NOMO-1 treated with dmso at 0.1 percent for 144 hours (cell line): Measurements from ENCODE around the gene KIF5A.
"Not testable (repeated sequence)": the region's sequence is repeated elsewhere in the genome, so short reads cannot be mapped to it uniquely, and the experiment has no call there.

ENCODE experiments used
- DNase-seq: peaks from one replicate; lab custom pipeline; 2025; ENCODE audit not compliant: unreplicated experiment; lab: John Stamatoyannopoulos, UW

KIF5A gene

GRCh38 chr12:57553343-57554202 is 3.7 kb downstream of the KIF5A start:
- no peak for DNase-seq

- DNase-seq = no peak
These were observed 4.6 kb downstream of the KIF5A start for GRCh38 chr12:57554453-57554852.

GRCh38 chr12:57554897-57555296 is 5.1 kb downstream of the KIF5A start:
- no peak for DNase-seq

GRCh38 chr12:57558864-57559263 is 9.0 kb downstream of the KIF5A start:
- no peak for DNase-seq

GRCh38 chr12:57560516-57560915 is 10.7 kb downstream of the KIF5A start:
- DNase-seq = no peak

- DNase-seq = not testable (repeated sequence)
These were observed 11.3 kb downstream of the KIF5A start for GRCh38 chr12:57561117-57561516.

- no peak for DNase-seq
These were observed 13.5 kb downstream of the KIF5A start for GRCh38 chr12:57563358-57563757.

GRCh38 chr12:57564178-57564740 is 14.4 kb downstream of the KIF5A start:
- DNase-seq = no peak

- no peak for DNase-seq
These were observed 19.0 kb downstream of the KIF5A start for GRCh38 chr12:57568838-57569237.

- DNase-seq = no peak
These were observed 20.0 kb downstream of the KIF5A start for GRCh38 chr12:57569858-57570257.

GRCh38 chr12:57570438-57570837 is 20.6 kb downstream of the KIF5A start:
- DNase-seq = not testable (repeated sequence)

GRCh38 chr12:57571926-57572762 is 22.3 kb downstream of the KIF5A start:
- DNase-seq = no peak

GRCh38 chr12:57574795-57575194 is 25.0 kb downstream of the KIF5A start:
- DNase-seq = no peak

GRCh38 chr12:57575771-57576612 is 26.1 kb downstream of the KIF5A start:
- no peak for DNase-seq

- no peak for DNase-seq
These were observed 26.8 kb downstream of the KIF5A start for GRCh38 chr12:57576613-57577160.

- DNase-seq = no peak
These were observed 28.3 kb downstream of the KIF5A start for GRCh38 chr12:57577981-57578758.

- DNase-seq = no peak
These were observed 29.2 kb downstream of the KIF5A start for GRCh38 chr12:57579011-57579410.

GRCh38 chr12:57579677-57580465 is 30.0 kb downstream of the KIF5A start:
- DNase-seq = no peak

GRCh38 chr12:57580466-57580795 is 30.6 kb downstream of the KIF5A start:
- no peak for DNase-seq
